Stomach (tissue), 9 donors: Measurements from ENCODE around the gene SEZ6L. TPM values are rescaled to one million over a fixed set of nuclear protein-coding genes. Genes with fewer than 3 reads are reported as not detected.

Source experiments
- DNase-seq, 2 donors: peaks; one replicate each; pipeline versions ENCODE4 v3.0.0 to v3.0.0-alpha.2; 2013 to 2019
- H3K27ac ChIP-seq, 5 donors: fragments of 200-600 bp in 4 of 5; sonication (generic) in 4 of 5; one replicate each; pipeline ENCODE4 v1.5.1; 2013 to 2019; ENCODE audit warnings: mild to moderate bottlenecking in 1 of 5, moderate library complexity in 1 of 5
- H3K27me3 ChIP-seq, 3 donors: fragments of 200-600 bp; sonication (generic); one replicate each; pipeline ENCODE4 v1.5.1; 2017 to 2019; ENCODE audit warnings: mixed run types in 1 of 3
- H3K36me3 ChIP-seq, 4 donors: fragments of 200-600 bp; sonication (generic); 1 replicate in 3 of 4; 2 replicates in 1 of 4; pipeline ENCODE4 v1.5.1; 2016 to 2019
- H3K4me1 ChIP-seq, 4 donors: fragments of 200-600 bp; sonication (generic); one replicate each; pipeline ENCODE4 v1.5.1; 2016 to 2019
- H3K4me3 ChIP-seq, 4 donors: fragments of 200-600 bp; sonication (generic) in 3 of 4; one replicate each; pipeline ENCODE4 v1.5.1; 2016 to 2019; ENCODE audit warnings: mild to moderate bottlenecking in 1 of 4
- H3K9me3 ChIP-seq, 4 donors: fragments of 200-600 bp; sonication (generic); one replicate each; pipeline ENCODE4 v1.5.1; 2016 to 2019
- EP300 ChIP-seq: sonication (generic); formaldehyde crosslinking; IDR thresholded peaks from one replicate; pipeline ENCODE4 v1.6.1; 2017; ENCODE audit warnings: antibody characterized with exemption
- POLR2A ChIP-seq, 4 donors: fragments of 450-650 bp; IDR thresholded peaks; one replicate each; pipeline ENCODE4 v1.6.1; 2016; ENCODE audit warnings: antibody characterized with exemption in 4 of 4, control low read depth in 2 of 4, mild to moderate bottlenecking in 1 of 4, moderate library complexity in 1 of 4
- POLR2AphosphoS5 ChIP-seq, 3 donors: sonication (generic); formaldehyde crosslinking; IDR thresholded peaks; one replicate each; pipeline ENCODE4 v1.6.1; 2016; ENCODE audit warnings: antibody characterized with exemption in 3 of 3
- WGBS, 5 donors: extraction: QIAGEN DNeasy Blood & Tissue Kit in 3 of 5; methylation state at CpG; one replicate each; pipeline versions ENCODE4 v1.1.5 to v1.1.7; 2013 to 2018; 5-methylcytosine and 5-hydroxymethylcytosine counted together
- intact Hi-C: fragments of 100-400 bp; cut with DNase I; formaldehyde crosslinking; loops from one replicate; pipeline ENCODE4 v1.15.1; 2023; ENCODE audit warnings: low total_unique reads
- polyA plus RNA-seq, 3 donors: library from polyadenylated mRNA; stranded (reverse); fragments of 200-250 nt; gene quantifications; one replicate each; pipeline ENCODE4 v1.2.3, GENCODE V29; 2013
- total RNA-seq, 5 donors: library from RNA; depleted of rRNA; stranded (reverse); fragments of >200 nt; gene quantifications; one replicate each; pipeline versions ENCODE4 v1.1.0 to v1.2.3, GENCODE V29; 2014 to 2016
- TF ChIP-seq, protein P1 (sequence below), 7 experiments: fragments of 450-650 bp in 4 of 7; fragments of 200-600 bp in 3 of 7; sonication (generic) in 3 of 7; IDR thresholded peaks; one replicate each; pipeline ENCODE4 v1.5.1; 2016 to 2019; ENCODE audit warnings: antibody characterized with exemption in 7 of 7, control low read depth in 2 of 7, mild to moderate bottlenecking in 1 of 7
- donor health status: healthy with polysubstance abuse.
- donor health status: Bipolar disorder and iron deficiency.
- donor health status: healthy.

The SEZ6L gene
- total and polyA plus RNA-seq, 8 donors, result 0.03 to 1.1 (median 0.06) TPM; not detected in 5

DNA sequence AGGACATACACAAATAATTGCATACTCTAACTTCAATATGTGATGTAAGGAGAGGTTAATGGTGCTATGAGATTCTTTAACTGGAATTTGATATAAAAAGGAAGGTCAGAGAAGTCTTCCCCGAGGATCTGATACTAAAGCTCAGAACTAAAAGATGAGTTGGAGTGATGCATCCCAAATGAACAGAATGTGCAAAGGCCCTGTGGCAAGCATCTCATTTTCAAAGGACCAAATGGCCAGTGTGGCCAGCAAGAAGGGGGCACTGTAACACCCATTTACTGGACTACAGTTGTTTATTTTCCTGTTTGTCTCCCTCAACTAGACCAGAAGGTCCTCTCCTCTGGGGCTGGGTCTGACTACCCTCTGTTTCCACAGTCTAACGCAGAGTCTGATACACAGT lies 144.9 kb downstream of the SEZ6L start:
- Histone ChIP-seq H3K27me3 (peaks cover 0 to 55% (median 8%) of the 10 kb centered on the region in 3 donors), H3K9me3 (no peaks in the 10 kb centered on the region), H3K4me3 (no peak overlapping the region), H3K36me3 (no peaks in the 10 kb centered on the region), H3K27ac (no peak overlapping the region), H3K4me1 (no peaks in the 10 kb centered on the region)
- WGBS, 5 donors, result 83 to 93% (median 90%) methylated on average over 2 of the region's 2 CpGs
- DNase-seq, result no peak
- intact Hi-C loops, result no loop called here
- TF ChIP-seq, protein P1, sequence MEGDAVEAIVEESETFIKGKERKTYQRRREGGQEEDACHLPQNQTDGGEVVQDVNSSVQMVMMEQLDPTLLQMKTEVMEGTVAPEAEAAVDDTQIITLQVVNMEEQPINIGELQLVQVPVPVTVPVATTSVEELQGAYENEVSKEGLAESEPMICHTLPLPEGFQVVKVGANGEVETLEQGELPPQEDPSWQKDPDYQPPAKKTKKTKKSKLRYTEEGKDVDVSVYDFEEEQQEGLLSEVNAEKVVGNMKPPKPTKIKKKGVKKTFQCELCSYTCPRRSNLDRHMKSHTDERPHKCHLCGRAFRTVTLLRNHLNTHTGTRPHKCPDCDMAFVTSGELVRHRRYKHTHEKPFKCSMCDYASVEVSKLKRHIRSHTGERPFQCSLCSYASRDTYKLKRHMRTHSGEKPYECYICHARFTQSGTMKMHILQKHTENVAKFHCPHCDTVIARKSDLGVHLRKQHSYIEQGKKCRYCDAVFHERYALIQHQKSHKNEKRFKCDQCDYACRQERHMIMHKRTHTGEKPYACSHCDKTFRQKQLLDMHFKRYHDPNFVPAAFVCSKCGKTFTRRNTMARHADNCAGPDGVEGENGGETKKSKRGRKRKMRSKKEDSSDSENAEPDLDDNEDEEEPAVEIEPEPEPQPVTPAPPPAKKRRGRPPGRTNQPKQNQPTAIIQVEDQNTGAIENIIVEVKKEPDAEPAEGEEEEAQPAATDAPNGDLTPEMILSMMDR (IDR thresholded peaks at IDR 0.05), result no peak
- no peak for TF ChIP-seq EP300
- TF ChIP-seq POLR2A (IDR thresholded peaks at IDR 0.05), result no peak
- TF ChIP-seq POLR2AphosphoS5 (IDR thresholded peaks at IDR 0.05), result no peak

DNA sequence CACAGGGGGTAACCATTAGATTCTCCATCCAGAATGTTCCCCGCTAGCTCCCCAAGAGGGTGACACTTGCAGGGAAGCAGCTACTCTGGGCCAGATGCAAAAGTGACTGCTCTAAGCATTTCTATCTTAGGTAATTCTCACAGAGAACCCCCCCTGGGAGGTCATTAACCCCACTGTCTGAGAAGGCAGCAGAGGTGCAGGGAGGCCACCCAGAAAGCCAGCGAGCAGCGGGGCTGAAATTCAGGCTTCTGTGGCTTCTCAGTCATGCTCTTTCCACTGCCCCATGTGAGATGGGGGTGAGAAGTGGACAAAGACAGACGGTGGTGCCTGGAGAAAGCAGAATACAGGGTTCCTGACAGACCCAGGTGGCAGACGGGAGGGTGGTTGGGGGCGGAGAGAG lies 145.4 kb downstream of the SEZ6L start:
- WGBS, 5 donors, result 38 to 57% (median 53%) methylated on average over 6 of the region's 6 CpGs
- H3K4me1 ChIP-seq, result no peaks in the 10 kb centered on the region
- no peak for TF ChIP-seq POLR2A (IDR thresholded peaks at IDR 0.05)
- TF ChIP-seq, protein P1 (IDR thresholded peaks at IDR 0.05), result no peak
- no peak for TF ChIP-seq POLR2AphosphoS5 (IDR thresholded peaks at IDR 0.05)
- TF ChIP-seq EP300, result no peak

DNA sequence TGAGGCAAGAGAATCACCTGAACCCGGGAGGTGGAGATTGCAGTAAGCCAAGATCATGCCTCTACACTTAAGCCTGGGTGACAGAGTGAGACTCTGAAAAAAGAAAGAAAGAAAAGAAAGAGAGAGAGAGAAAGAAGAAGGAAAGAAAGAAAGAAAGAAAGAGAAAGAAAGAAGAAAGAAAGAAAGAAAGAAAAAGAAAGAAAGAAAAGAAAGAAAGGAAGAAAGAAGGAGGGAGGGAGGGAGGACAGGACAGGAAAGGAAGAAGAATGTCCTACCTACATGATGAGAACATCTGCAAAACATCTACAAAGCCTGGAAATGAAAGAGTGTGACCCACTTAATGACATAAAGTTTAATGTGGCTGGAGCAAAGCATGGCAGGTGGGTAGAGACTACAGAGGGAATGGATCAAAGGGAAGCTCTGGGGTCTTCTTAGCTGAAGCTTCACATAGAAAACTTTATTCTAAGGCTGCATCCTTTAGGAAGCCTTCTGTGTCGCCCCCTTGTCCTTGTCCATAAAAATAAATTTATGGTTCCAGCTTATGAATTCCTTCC lies 147.5 kb downstream of the SEZ6L start:
- Histone ChIP-seq H3K36me3 (no peaks in the 10 kb centered on the region), H3K4me3 (no peak overlapping the region), H3K4me1 (no peaks in the 10 kb centered on the region), H3K27me3 (peaks cover 0 to 37% (median 3%) of the 10 kb centered on the region in 3 donors), H3K9me3 (no peaks in the 10 kb centered on the region), H3K27ac (no peak overlapping the region)
- 81 to 86% (median 82%) methylated on average over 2 of the region's 2 CpGs for WGBS, 5 donors
- TF ChIP-seq, protein P1 (IDR thresholded peaks at IDR 0.05), result no peak
- TF ChIP-seq POLR2A (IDR thresholded peaks at IDR 0.05) (no peak), EP300 (no peak), POLR2AphosphoS5 (IDR thresholded peaks at IDR 0.05) (no peak)
- DNase-seq, result no peak
- intact Hi-C loops, result no loop called here

More for the DNA sequence above, 145.4 kb downstream of the SEZ6L start:
- DNase-seq, result no peak
- H3K27me3 ChIP-seq, result peaks cover 0 to 54% (median 8%) of the 10 kb centered on the region in 3 donors
- H3K9me3 ChIP-seq, result no peaks in the 10 kb centered on the region
- H3K36me3 ChIP-seq, result no peaks in the 10 kb centered on the region
- H3K4me3 ChIP-seq, result no peak overlapping the region
- H3K27ac ChIP-seq, result no peak overlapping the region
- intact Hi-C loops, result no loop called here

GRCh38 chr22:26318975-26319374 lies 149.7 kb downstream of the SEZ6L start:
- Histone ChIP-seq H3K9me3 (no peaks in the 10 kb centered on the region), H3K27me3 (peaks cover 0 to 37% (median 3%) of the 10 kb centered on the region in 3 donors), H3K4me3 (no peak overlapping the region), H3K36me3 (no peaks in the 10 kb centered on the region), H3K4me1 (no peaks in the 10 kb centered on the region), H3K27ac (no peak overlapping the region)
- TF ChIP-seq POLR2A (IDR thresholded peaks at IDR 0.05) (no peak), EP300 (no peak), POLR2AphosphoS5 (IDR thresholded peaks at IDR 0.05) (no peak)
- TF ChIP-seq, protein P1 (IDR thresholded peaks at IDR 0.05), result no peak
- DNase-seq, result no peak
- WGBS, 5 donors, result 33 to 46% (median 37%) methylated on average over 6 of the region's 6 CpGs
- intact Hi-C loops, result no loop called here
